ENCODE measurements around the gene AASS. TPM values are rescaled to one million over a fixed set of nuclear protein-coding genes. Genes with fewer than 3 reads are reported as not detected.
A peak's percentile ranks its signal among the peaks of the same experiment; 100 is the strongest.

The AASS gene
- total RNA-seq, 1 donor from 2014 or later: 54.3 TPM

- intact Hi-C loops (cut with DNase I): no loop called here
- DNase-seq (ENCODE audit: low spot score): no peak
- no peak for ATAC-seq
Measured at GRCh38 chr7:122133477-122133876, 10.6 kb downstream of the AASS start.

- intact Hi-C loops (cut with DNase I): no loop called here
- DNase-seq (ENCODE audit: low spot score) (no peak), ATAC-seq (no peak)
Measured at GRCh38 chr7:122132341-122132740, 11.7 kb downstream of the AASS start.

GRCh38 chr7:122123746-122124145 lies 20.3 kb downstream of the AASS start:
- intact Hi-C loops (cut with DNase I): no loop called here
- DNase-seq (ENCODE audit: low spot score) (no peak), ATAC-seq (no peak)

GRCh38 chr7:122118757-122119156 lies 25.3 kb downstream of the AASS start:
- no peak for ATAC-seq
- intact Hi-C loops (cut with DNase I): no loop called here
- DNase-seq (ENCODE audit: low spot score): no peak

GRCh38 chr7:122103064-122103463 lies 41.0 kb downstream of the AASS start:
- ATAC-seq (no peak), DNase-seq (ENCODE audit: low spot score) (no peak)
- intact Hi-C loops (cut with DNase I): no loop called here

- intact Hi-C loops (cut with DNase I): no loop called here
- DNase-seq (ENCODE audit: low spot score) (no peak), ATAC-seq (no peak)
Measured at GRCh38 chr7:122100021-122100420, 44.0 kb downstream of the AASS start.

- intact Hi-C loops (cut with DNase I): no loop called here
Measured at GRCh38 chr7:122095642-122096041, 48.4 kb downstream of the AASS start.

GRCh38 chr7:122094549-122094948 lies 49.5 kb downstream of the AASS start:
- ATAC-seq: no peak
- no peak for DNase-seq (ENCODE audit: low spot score)
- intact Hi-C loops (cut with DNase I): no loop called here

More at GRCh38 chr7:122095642-122096041, 48.4 kb downstream of the AASS start:
- DNase-seq (ENCODE audit: low spot score): no peak
- ATAC-seq: no peak

GRCh38 chr7:122092964-122093797 lies 50.9 kb downstream of the AASS start:
- no peak for ATAC-seq
- peak; percentile 70 for DNase-seq (ENCODE audit: low spot score)
- intact Hi-C loops (cut with DNase I): no loop called here

GRCh38 chr7:122082670-122083069 lies 61.4 kb downstream of the AASS start:
- intact Hi-C loops (cut with DNase I): no loop called here
- no peak for DNase-seq (ENCODE audit: low spot score)
- ATAC-seq: no peak

GRCh38 chr7:122082160-122082559 lies 61.9 kb downstream of the AASS start:
- ATAC-seq (no peak), DNase-seq (ENCODE audit: low spot score) (no peak)
- intact Hi-C loops (cut with DNase I): no loop called here

GRCh38 chr7:122073635-122074034 lies 70.4 kb downstream of the AASS start:
- no peak for DNase-seq (ENCODE audit: low spot score)
- ATAC-seq: no peak
- intact Hi-C loops (cut with DNase I): no loop called here

GRCh38 chr7:122072924-122073599 lies 71.0 kb downstream of the AASS start:
- DNase-seq (ENCODE audit: low spot score): no peak
- no peak for ATAC-seq
- intact Hi-C loops (cut with DNase I): no loop called here

- DNase-seq (ENCODE audit: low spot score): no peak
- intact Hi-C loops (cut with DNase I): no loop called here
- ATAC-seq: no peak
Measured at GRCh38 chr7:122072272-122072671, 71.8 kb downstream of the AASS start.

GRCh38 chr7:122070834-122071233 lies 73.2 kb downstream of the AASS start:
- DNase-seq (ENCODE audit: low spot score) (no peak), ATAC-seq (no peak)
- intact Hi-C loops (cut with DNase I): no loop called here

GRCh38 chr7:122070062-122070461 lies 74.0 kb downstream of the AASS start:
- intact Hi-C loops (cut with DNase I): no loop called here
- no peak for DNase-seq (ENCODE audit: low spot score)
- ATAC-seq: no peak

GRCh38 chr7:122068999-122069398 lies 75.0 kb downstream of the AASS start:
- intact Hi-C loops (cut with DNase I): no loop called here
- DNase-seq (ENCODE audit: low spot score) (no peak), ATAC-seq (no peak)

GRCh38 chr7:122068046-122068445 lies 76.0 kb downstream of the AASS start:
- ATAC-seq: no peak
- intact Hi-C loops (cut with DNase I): no loop called here
- DNase-seq (ENCODE audit: low spot score): no peak

GRCh38 chr7:122067077-122067476 lies 77.0 kb downstream of the AASS start:
- ATAC-seq: no peak
- DNase-seq (ENCODE audit: low spot score): no peak
- intact Hi-C loops (cut with DNase I): no loop called here

- ATAC-seq (no peak), DNase-seq (ENCODE audit: low spot score) (no peak)
- intact Hi-C loops (cut with DNase I): no loop called here
Measured at GRCh38 chr7:122064971-122065370, 79.1 kb downstream of the AASS start.

- intact Hi-C loops (cut with DNase I): no loop called here
- ATAC-seq (no peak), DNase-seq (ENCODE audit: low spot score) (no peak)
Measured at GRCh38 chr7:122063146-122063545, 80.9 kb downstream of the AASS start.

Measured in sciatic nerve (tissue), 2 donors.